Sigmoid colon (tissue), 4 donors: Measurements from ENCODE around the gene FOXP1.

Experiments
- CTCF ChIP-seq, 4 experiments: fragments of 450-650 bp in 3 of 4; fragments of 200-600 bp in 1 of 4; IDR thresholded peaks; one replicate each; pipeline ENCODE4 v1.5.1; 2016 to 2019; ENCODE audit warnings: antibody characterized with exemption in 4 of 4, mild to moderate bottlenecking in 3 of 4, moderate library complexity in 2 of 4
- EP300 ChIP-seq, 4 donors: sonication (generic); formaldehyde crosslinking; IDR thresholded peaks; one replicate each; pipeline ENCODE4 v1.6.1; 2017; ENCODE audit warnings: antibody characterized with exemption in 4 of 4

- no peak for TF ChIP-seq CTCF (IDR thresholded peaks at IDR 0.05)
- no peak for TF ChIP-seq EP300 (IDR thresholded peaks at IDR 0.05)
These were observed 631.3 kb downstream of the FOXP1 start for GRCh38 chr3:70952033-70952747.
